CD4-positive, alpha-beta T cell treated with Interleukin-4 for 4 hours (primary cell): ENCODE data around the gene GTF3C2.
"Not testable (repeated sequence)": the region's sequence is repeated elsewhere in the genome, so short reads cannot be mapped to it uniquely, and the experiment has no call there.

Experiments
- DNase-seq: peaks from one replicate; pipeline ENCODE4 v3.0.0-alpha.2; 2020

The GTF3C2 gene

GRCh38 chr2:27319839-27320238 lies 36.7 kb downstream of the GTF3C2 start:
- not testable (repeated sequence) for DNase-seq

GRCh38 chr2:27316655-27317412 lies 39.7 kb downstream of the GTF3C2 start:
- DNase-seq: no peak

GRCh38 chr2:27315122-27315521 lies 41.4 kb downstream of the GTF3C2 start:
- DNase-seq: no peak

GRCh38 chr2:27314709-27315108 lies 41.9 kb downstream of the GTF3C2 start:
- DNase-seq: no peak

GRCh38 chr2:27313882-27314645 lies 42.5 kb downstream of the GTF3C2 start:
- DNase-seq: no peak

GRCh38 chr2:27312152-27312551 lies 44.4 kb downstream of the GTF3C2 start:
- DNase-seq: no peak

GRCh38 chr2:27309651-27310050 lies 46.9 kb downstream of the GTF3C2 start:
- DNase-seq: no peak

- DNase-seq: no peak
Measured at GRCh38 chr2:27308359-27308881, 48.1 kb downstream of the GTF3C2 start, which contains the start of gene UCN. UCN (minus strand) TSS chr2:27308445; CDS start chr2:27307895, 550 bp downstream.

GRCh38 chr2:27307545-27308358 lies 48.8 kb downstream of the GTF3C2 start:
- DNase-seq: no peak

- no peak for DNase-seq
Measured at GRCh38 chr2:27307287-27307544, 49.3 kb downstream of the GTF3C2 start.

- peak; percentile 4 for DNase-seq
Measured at GRCh38 chr2:27306573-27307286, 49.8 kb downstream of the GTF3C2 start.

GRCh38 chr2:27306136-27306535 lies 50.4 kb downstream of the GTF3C2 start:
- DNase-seq: no peak

- no peak for DNase-seq
Measured at GRCh38 chr2:27305516-27305915, 51.0 kb downstream of the GTF3C2 start.

GRCh38 chr2:27304488-27305240 lies 51.9 kb downstream of the GTF3C2 start:
- no peak for DNase-seq

- peak; percentile 59 for DNase-seq
Measured at GRCh38 chr2:27303093-27304025, 53.2 kb downstream of the GTF3C2 start.

- DNase-seq: not testable (repeated sequence)
Measured at GRCh38 chr2:27300606-27301005, 56.0 kb downstream of the GTF3C2 start.

- DNase-seq: no peak
Measured at GRCh38 chr2:27298391-27299080, 58.0 kb downstream of the GTF3C2 start.

- DNase-seq: no peak
Measured at GRCh38 chr2:27297195-27297594, 59.4 kb downstream of the GTF3C2 start.

- no peak for DNase-seq
Measured at GRCh38 chr2:27296481-27296880, 60.1 kb downstream of the GTF3C2 start.

- DNase-seq: no peak
Measured at GRCh38 chr2:27294928-27295327, 61.6 kb downstream of the GTF3C2 start.
